ENCODE results near the gene ZIC5.

Gene ZIC5

DNA sequence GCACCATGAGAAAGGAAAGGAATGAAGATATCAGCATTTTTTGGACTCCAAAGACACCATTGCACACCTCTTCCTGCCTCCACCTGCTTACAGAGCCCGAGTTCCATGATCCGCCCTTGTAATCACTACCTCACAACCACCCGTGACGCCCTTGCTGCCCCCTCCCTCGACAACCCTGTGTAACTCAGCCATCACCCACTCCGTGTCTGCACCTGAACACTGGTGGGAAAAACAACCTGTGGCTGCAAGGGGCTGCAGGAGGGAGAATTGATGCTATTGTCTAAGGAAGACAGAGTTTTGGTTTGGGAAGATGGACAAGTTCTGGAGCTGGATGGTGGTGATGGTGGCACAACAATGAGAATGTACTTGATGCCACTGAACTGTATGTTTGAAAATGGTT, 27.0 kb downstream of the ZIC5 start:
- H3K9ac ChIP-seq (ENCODE audit: insufficient read length): no peak overlapping the region
- H3K4me3 ChIP-seq: no peak overlapping the region
- TF ChIP-seq FOXP2 (optimal IDR thresholded peaks at IDR 0.05; ENCODE audit: control extremely low read depth, extremely low read length, insufficient read depth) (no peak), EZH2 (IDR thresholded peaks at IDR 0.05) (no peak), POLR2AphosphoS5 (IDR thresholded peaks at IDR 0.05; ENCODE audit: borderline replicate concordance, low read depth, low read length) (no peak)
- H3K36me3 ChIP-seq (ENCODE audit: insufficient read depth, low read length): no peaks in the 10 kb centered on the region
- DNase-seq (ENCODE audit: low read depth, low spot score): no peak
- no peaks in the 10 kb centered on the region for H3K9me3 ChIP-seq (ENCODE audit: low read depth, low read length)
- no peak overlapping the region for H3K27ac ChIP-seq

GRCh38 chr13:99944102-99944501, 27.5 kb downstream of the ZIC5 start:
- no peak overlapping the region for H3K9ac ChIP-seq (ENCODE audit: insufficient read length)
- TF ChIP-seq EZH2 (IDR thresholded peaks at IDR 0.05) (no peak), POLR2AphosphoS5 (IDR thresholded peaks at IDR 0.05; ENCODE audit: borderline replicate concordance, low read depth, low read length) (no peak), FOXP2 (optimal IDR thresholded peaks at IDR 0.05; ENCODE audit: control extremely low read depth, extremely low read length, insufficient read depth) (no peak)
- no peak overlapping the region for H3K27ac ChIP-seq
- no peaks in the 10 kb centered on the region for H3K36me3 ChIP-seq (ENCODE audit: insufficient read depth, low read length)
- no peak overlapping the region for H3K4me3 ChIP-seq
- H3K9me3 ChIP-seq (ENCODE audit: low read depth, low read length): no peaks in the 10 kb centered on the region
- no peak for DNase-seq (ENCODE audit: low read depth, low spot score)

GRCh38 chr13:99941911-99942310, 29.7 kb downstream of the ZIC5 start:
- H3K4me3 ChIP-seq: no peak overlapping the region
- TF ChIP-seq EZH2 (IDR thresholded peaks at IDR 0.05): no peak
- no peak for TF ChIP-seq FOXP2 (optimal IDR thresholded peaks at IDR 0.05; ENCODE audit: control extremely low read depth, extremely low read length, insufficient read depth)
- TF ChIP-seq POLR2AphosphoS5 (IDR thresholded peaks at IDR 0.05; ENCODE audit: borderline replicate concordance, low read depth, low read length): no peak
- no peak overlapping the region for H3K9ac ChIP-seq (ENCODE audit: insufficient read length)
- H3K27ac ChIP-seq: no peak overlapping the region
- H3K36me3 ChIP-seq (ENCODE audit: insufficient read depth, low read length): no peaks in the 10 kb centered on the region
- DNase-seq (ENCODE audit: low read depth, low spot score): no peak
- no peaks in the 10 kb centered on the region for H3K9me3 ChIP-seq (ENCODE audit: low read depth, low read length)

- TF ChIP-seq EZH2 (IDR thresholded peaks at IDR 0.05): no peak
- no peak overlapping the region for H3K9ac ChIP-seq (ENCODE audit: insufficient read length)
- no peak for DNase-seq (ENCODE audit: low read depth, low spot score)
- no peak overlapping the region for H3K27ac ChIP-seq
- H3K4me3 ChIP-seq: no peak overlapping the region
- no peaks in the 10 kb centered on the region for H3K9me3 ChIP-seq (ENCODE audit: low read depth, low read length)
- H3K36me3 ChIP-seq (ENCODE audit: insufficient read depth, low read length): no peaks in the 10 kb centered on the region
Observed at GRCh38 chr13:99941086-99941485, 30.5 kb downstream of the ZIC5 start.

- no peak overlapping the region for H3K9ac ChIP-seq (ENCODE audit: insufficient read length)
- no peak for DNase-seq (ENCODE audit: low read depth, low spot score)
- no peak overlapping the region for H3K27ac ChIP-seq
- H3K9me3 ChIP-seq (ENCODE audit: low read depth, low read length): no peaks in the 10 kb centered on the region
- no peak overlapping the region for H3K4me3 ChIP-seq
- TF ChIP-seq POLR2AphosphoS5 (IDR thresholded peaks at IDR 0.05; ENCODE audit: borderline replicate concordance, low read depth, low read length): no peak
- no peaks in the 10 kb centered on the region for H3K36me3 ChIP-seq (ENCODE audit: insufficient read depth, low read length)
Observed at GRCh38 chr13:99938635-99939034, 32.9 kb downstream of the ZIC5 start.

- no peak overlapping the region for H3K4me3 ChIP-seq
- H3K9ac ChIP-seq (ENCODE audit: insufficient read length): no peak overlapping the region
- H3K36me3 ChIP-seq (ENCODE audit: insufficient read depth, low read length): no peaks in the 10 kb centered on the region
- TF ChIP-seq FOXP2 (optimal IDR thresholded peaks at IDR 0.05; ENCODE audit: control extremely low read depth, extremely low read length, insufficient read depth) (no peak), EZH2 (IDR thresholded peaks at IDR 0.05) (no peak), POLR2AphosphoS5 (IDR thresholded peaks at IDR 0.05; ENCODE audit: borderline replicate concordance, low read depth, low read length) (no peak)
- DNase-seq (ENCODE audit: low read depth, low spot score): no peak
- H3K27ac ChIP-seq: no peak overlapping the region
- H3K9me3 ChIP-seq (ENCODE audit: low read depth, low read length): no peaks in the 10 kb centered on the region
Observed at GRCh38 chr13:99935772-99936171, 35.8 kb downstream of the ZIC5 start.

- DNase-seq (ENCODE audit: low read depth, low spot score): no peak
- Histone ChIP-seq H3K9ac (ENCODE audit: insufficient read length) (no peak overlapping the region), H3K9me3 (ENCODE audit: low read depth, low read length) (no peaks in the 10 kb centered on the region), H3K4me3 (no peak overlapping the region), H3K36me3 (ENCODE audit: insufficient read depth, low read length) (no peaks in the 10 kb centered on the region), H3K27ac (no peak overlapping the region)
- no peak for TF ChIP-seq EZH2 (IDR thresholded peaks at IDR 0.05)
- TF ChIP-seq FOXP2 (optimal IDR thresholded peaks at IDR 0.05; ENCODE audit: control extremely low read depth, extremely low read length, insufficient read depth): no peak
- TF ChIP-seq POLR2AphosphoS5 (IDR thresholded peaks at IDR 0.05; ENCODE audit: borderline replicate concordance, low read depth, low read length): no peak
Observed at GRCh38 chr13:99932912-99933311, 38.7 kb downstream of the ZIC5 start.

- Histone ChIP-seq H3K9me3 (ENCODE audit: low read depth, low read length) (no peaks in the 10 kb centered on the region), H3K9ac (ENCODE audit: insufficient read length) (no peak overlapping the region), H3K4me3 (peak overlapping the region; percentile 36; the same call in 1 of the 2 replicates), H3K36me3 (ENCODE audit: insufficient read depth, low read length) (no peaks in the 10 kb centered on the region), H3K27ac (peak overlapping the region; percentile 42)
- no peak for DNase-seq (ENCODE audit: low read depth, low spot score)
- TF ChIP-seq EZH2 (IDR thresholded peaks at IDR 0.05) (no peak), FOXP2 (optimal IDR thresholded peaks at IDR 0.05; ENCODE audit: control extremely low read depth, extremely low read length, insufficient read depth) (no peak), POLR2AphosphoS5 (IDR thresholded peaks at IDR 0.05; ENCODE audit: borderline replicate concordance, low read depth, low read length) (no peak)
Observed at GRCh38 chr13:99930925-99931324, 40.6 kb downstream of the ZIC5 start.

GRCh38 chr13:99929866-99930265, 41.7 kb downstream of the ZIC5 start:
- H3K9ac ChIP-seq (ENCODE audit: insufficient read length): no peak overlapping the region
- no peak for DNase-seq (ENCODE audit: low read depth, low spot score)
- TF ChIP-seq POLR2AphosphoS5 (IDR thresholded peaks at IDR 0.05; ENCODE audit: borderline replicate concordance, low read depth, low read length) (no peak), FOXP2 (optimal IDR thresholded peaks at IDR 0.05; ENCODE audit: control extremely low read depth, extremely low read length, insufficient read depth) (no peak), EZH2 (IDR thresholded peaks at IDR 0.05) (no peak)
- no peaks in the 10 kb centered on the region for H3K36me3 ChIP-seq (ENCODE audit: insufficient read depth, low read length)
- no peak overlapping the region for H3K27ac ChIP-seq
- H3K4me3 ChIP-seq: no peak overlapping the region
- no peaks in the 10 kb centered on the region for H3K9me3 ChIP-seq (ENCODE audit: low read depth, low read length)

Data from SK-N-MC (cell line).